Measurements from ENCODE around the gene TMED6.
A peak's percentile ranks its signal among the peaks of the same experiment; 100 is the strongest.
"Not testable (repeated sequence)": the region's sequence is repeated elsewhere in the genome, so short reads cannot be mapped to it uniquely, and the experiment has no call there.

The TMED6 gene

GRCh38 chr16:69351309-69352027 lies at the start of gene TMED6:
Gene TMED6 (minus strand): TSS chr16:69351786. CDS start chr16:69351753, 33 bp downstream.
- DNase-seq, result no peak

- DNase-seq, result no peak
Measured at GRCh38 chr16:69399361-69399760, 47.8 kb upstream of the TMED6 start.

- DNase-seq, result no peak
Measured at GRCh38 chr16:69397821-69398521, 46.4 kb upstream of the TMED6 start.

GRCh38 chr16:69396187-69397061 lies 44.8 kb upstream of the TMED6 start:
- peak; percentile 50 for DNase-seq

- DNase-seq, result no peak
Measured at GRCh38 chr16:69395859-69396186, 44.2 kb upstream of the TMED6 start.

GRCh38 chr16:69393898-69394849 lies 42.6 kb upstream of the TMED6 start:
- DNase-seq, result no peak

- DNase-seq, result no peak
Measured at GRCh38 chr16:69386596-69386995, 35.0 kb upstream of the TMED6 start.

- DNase-seq, result no peak
Measured at GRCh38 chr16:69384974-69385373, 33.4 kb upstream of the TMED6 start.

- DNase-seq, result no peak
Measured at GRCh38 chr16:69382421-69382820, 30.8 kb upstream of the TMED6 start.

GRCh38 chr16:69381231-69381630 lies 29.6 kb upstream of the TMED6 start:
- no peak for DNase-seq

- no peak for DNase-seq
Measured at GRCh38 chr16:69378760-69379159, 27.2 kb upstream of the TMED6 start.

GRCh38 chr16:69378036-69378435 lies 26.4 kb upstream of the TMED6 start:
- no peak for DNase-seq

GRCh38 chr16:69376393-69377059 lies 24.9 kb upstream of the TMED6 start:
- DNase-seq, result no peak

GRCh38 chr16:69373019-69373418 lies 21.4 kb upstream of the TMED6 start:
- DNase-seq, result no peak

- DNase-seq, result no peak
Measured at GRCh38 chr16:69371564-69371963, 20.0 kb upstream of the TMED6 start.

GRCh38 chr16:69368866-69369265 lies 17.3 kb upstream of the TMED6 start:
- DNase-seq, result no peak

GRCh38 chr16:69367980-69368379 lies 16.4 kb upstream of the TMED6 start:
- no peak for DNase-seq

- DNase-seq, result peak; percentile 9
Measured at GRCh38 chr16:69366431-69366830, 14.8 kb upstream of the TMED6 start.

- no peak for DNase-seq
Measured at GRCh38 chr16:69365901-69366300, 14.3 kb upstream of the TMED6 start.

GRCh38 chr16:69364088-69364487 lies 12.5 kb upstream of the TMED6 start:
- no peak for DNase-seq

GRCh38 chr16:69363281-69363717 lies 11.7 kb upstream of the TMED6 start:
- no peak for DNase-seq

- DNase-seq, result not testable (repeated sequence)
Measured at GRCh38 chr16:69360070-69360469, 8.5 kb upstream of the TMED6 start.

Data from stimulated activated naive CD4-positive, alpha-beta T cell treated with Interleukin-2 at 50 U/mL for 16 hours (primary cell).